HEK293T (cell line): ENCODE data around the gene ARL6IP1.

ENCODE experiments used
- FOXM1 ChIP-seq: fragments of 450-650 bp; IDR thresholded peaks from 2 replicates; pipeline ENCODE4 v1.6.1; 2017; ENCODE audit warnings: mild to moderate bottlenecking, borderline replicate concordance
- NFRKB ChIP-seq: fragments of 450-650 bp; IDR thresholded peaks from 2 replicates; pipeline ENCODE4 v1.6.1; 2016; ENCODE audit warnings: mild to moderate bottlenecking, moderate library complexity
- SP1 ChIP-seq: fragments of 450-650 bp; IDR thresholded peaks from 2 replicates; pipeline ENCODE4 v1.6.1; 2017
- SUZ12 ChIP-seq: fragments of 450-650 bp; IDR thresholded peaks from 2 replicates; pipeline ENCODE4 v1.6.1; 2016; ENCODE audit warnings: mild to moderate bottlenecking
- ZNF384 ChIP-seq: fragments of 450-650 bp; IDR thresholded peaks from 2 replicates; pipeline ENCODE4 v1.6.1; 2016

DNA sequence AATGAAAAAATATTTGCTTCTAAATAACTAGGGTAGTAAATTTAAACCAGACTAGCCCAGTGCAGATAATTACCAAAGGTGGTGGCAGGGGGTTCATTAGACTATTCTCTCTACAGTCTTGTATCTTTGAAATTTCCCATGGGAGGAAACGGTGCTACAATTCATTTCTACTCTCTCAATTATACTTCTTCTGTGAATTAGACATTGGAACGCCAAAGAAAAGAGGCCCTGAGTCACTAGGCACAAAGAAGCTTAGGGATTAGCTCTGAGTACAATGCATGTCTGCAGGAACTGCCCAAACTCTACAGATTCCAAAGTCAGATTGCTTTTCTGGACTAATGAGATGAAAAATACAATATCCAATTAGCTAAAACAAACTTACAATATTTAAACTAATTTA lies 30.7 kb upstream of the ARL6IP1 start:
- TF ChIP-seq SUZ12 (no peak), ZNF384 (no peak), SP1 (no peak), FOXM1 (no peak), NFRKB (no peak)
